Stimulated activated CD4-positive, alpha-beta T cell treated with anti-CD3 and anti-CD28 coated beads, TNF-alpha, amount 100 ng/mL, for 1 hour (primary cell): ENCODE results near the gene PADI3.

ENCODE experiments used
- DNase-seq, 3 donors: peaks; one replicate each; pipeline ENCODE4 v3.0.0-alpha.2; 2020; ENCODE audit warnings: low read depth in 3 of 3, low spot score in 1 of 3

PADI3 gene, protein sequence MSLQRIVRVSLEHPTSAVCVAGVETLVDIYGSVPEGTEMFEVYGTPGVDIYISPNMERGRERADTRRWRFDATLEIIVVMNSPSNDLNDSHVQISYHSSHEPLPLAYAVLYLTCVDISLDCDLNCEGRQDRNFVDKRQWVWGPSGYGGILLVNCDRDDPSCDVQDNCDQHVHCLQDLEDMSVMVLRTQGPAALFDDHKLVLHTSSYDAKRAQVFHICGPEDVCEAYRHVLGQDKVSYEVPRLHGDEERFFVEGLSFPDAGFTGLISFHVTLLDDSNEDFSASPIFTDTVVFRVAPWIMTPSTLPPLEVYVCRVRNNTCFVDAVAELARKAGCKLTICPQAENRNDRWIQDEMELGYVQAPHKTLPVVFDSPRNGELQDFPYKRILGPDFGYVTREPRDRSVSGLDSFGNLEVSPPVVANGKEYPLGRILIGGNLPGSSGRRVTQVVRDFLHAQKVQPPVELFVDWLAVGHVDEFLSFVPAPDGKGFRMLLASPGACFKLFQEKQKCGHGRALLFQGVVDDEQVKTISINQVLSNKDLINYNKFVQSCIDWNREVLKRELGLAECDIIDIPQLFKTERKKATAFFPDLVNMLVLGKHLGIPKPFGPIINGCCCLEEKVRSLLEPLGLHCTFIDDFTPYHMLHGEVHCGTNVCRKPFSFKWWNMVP

DNA sequence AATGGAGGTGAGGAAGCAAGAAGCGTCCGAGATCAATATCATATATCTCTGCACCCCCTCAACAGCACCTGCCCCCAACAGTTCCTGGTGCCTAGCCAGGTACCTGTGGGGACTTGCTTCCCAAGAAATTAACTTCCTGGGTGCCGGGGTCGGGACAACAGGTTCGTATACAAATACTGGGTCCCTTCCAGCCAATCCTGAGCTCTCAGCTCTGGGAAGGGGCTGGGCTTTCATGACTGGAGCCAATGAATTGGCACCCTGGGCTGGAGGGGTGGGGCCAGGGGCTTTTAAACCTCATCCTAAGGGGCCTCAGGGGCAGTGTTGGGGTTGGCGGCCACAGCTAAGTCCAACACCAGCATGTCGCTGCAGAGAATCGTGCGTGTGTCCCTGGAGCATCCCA lies at the start of gene PADI3:
TSS of gene PADI3 (plus strand) at position 318 of the 400 bp plus-strand sequence. CDS start at position 358, 40 bp downstream.
- DNase-seq: no peak

DNA sequence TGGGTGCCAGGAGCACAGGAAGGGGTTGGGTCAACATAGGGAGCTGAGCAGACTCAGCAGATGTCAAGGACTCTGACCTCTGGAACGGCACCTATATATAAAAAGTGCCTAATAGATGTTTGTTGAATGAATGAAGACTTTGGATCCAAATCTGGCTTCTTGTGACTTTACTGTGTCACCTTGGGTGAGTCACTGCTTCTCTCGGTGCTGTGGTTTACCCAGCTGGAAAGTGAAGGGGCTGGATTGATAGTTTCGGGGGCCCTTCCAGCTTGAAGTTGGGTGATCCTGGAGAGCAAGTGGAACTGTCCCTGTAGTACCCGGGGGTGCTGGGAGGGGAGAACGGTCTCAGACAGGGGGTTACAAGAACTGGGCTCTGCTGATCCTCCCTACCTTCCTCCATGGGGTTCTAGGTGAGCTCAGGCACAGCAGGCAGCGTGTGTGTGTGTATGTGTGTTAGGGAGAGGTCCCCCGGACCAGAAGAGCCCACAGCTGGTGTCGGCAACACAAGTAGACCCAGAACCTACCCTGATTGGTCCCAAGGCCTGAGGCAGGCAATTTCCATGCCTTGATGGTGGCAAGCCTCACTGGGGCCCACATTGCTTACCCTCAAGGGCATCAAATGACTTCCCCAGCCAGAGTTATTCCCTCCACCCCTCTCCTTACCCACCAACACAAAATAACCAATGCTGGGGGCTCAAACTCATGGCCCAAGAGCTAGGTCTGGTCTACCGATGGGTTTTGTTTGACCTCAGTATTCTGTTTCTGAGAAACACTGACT lies 49.4 kb upstream of the PADI3 start:
- DNase-seq: no peak

DNA sequence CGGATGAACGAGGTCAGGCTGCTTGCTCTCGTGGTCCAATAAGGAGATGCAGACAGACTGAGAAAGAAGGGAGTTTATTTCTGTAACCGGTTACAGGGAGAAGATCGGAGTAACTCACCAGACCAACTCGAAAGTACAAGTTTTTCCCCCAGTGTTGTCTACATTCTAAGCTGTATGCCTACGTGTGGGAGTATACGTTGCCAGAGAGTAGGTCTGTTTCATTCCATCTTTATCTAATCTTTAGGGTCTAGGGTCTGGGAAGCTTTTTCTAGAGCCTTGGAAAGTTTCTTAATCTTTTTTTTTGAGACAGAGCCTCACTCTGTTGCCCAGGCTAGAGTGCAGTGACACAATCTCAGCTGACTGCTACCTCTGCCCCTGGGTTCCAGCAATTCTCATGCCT lies 48.7 kb upstream of the PADI3 start:
- no peak for DNase-seq

DNA sequence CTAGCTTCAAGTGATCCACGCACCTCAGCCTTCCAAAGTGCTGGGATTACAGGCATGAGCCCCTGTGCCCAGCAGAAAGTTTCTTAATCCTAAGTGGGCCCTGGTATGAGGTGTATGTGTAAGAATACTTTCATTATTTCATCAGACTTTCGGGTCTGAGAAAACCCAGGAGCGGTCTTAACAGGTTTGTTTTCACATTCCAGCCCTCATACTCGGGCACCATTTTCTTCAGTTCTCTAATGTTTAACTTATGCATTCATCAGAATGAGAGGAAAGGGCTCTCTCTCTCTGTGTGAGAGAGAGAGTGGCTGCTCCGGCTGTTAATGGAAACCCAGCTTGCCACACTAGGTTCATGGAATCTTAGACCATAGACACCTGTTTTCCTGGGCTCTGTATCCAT lies 48.1 kb upstream of the PADI3 start:
- no peak for DNase-seq

DNA sequence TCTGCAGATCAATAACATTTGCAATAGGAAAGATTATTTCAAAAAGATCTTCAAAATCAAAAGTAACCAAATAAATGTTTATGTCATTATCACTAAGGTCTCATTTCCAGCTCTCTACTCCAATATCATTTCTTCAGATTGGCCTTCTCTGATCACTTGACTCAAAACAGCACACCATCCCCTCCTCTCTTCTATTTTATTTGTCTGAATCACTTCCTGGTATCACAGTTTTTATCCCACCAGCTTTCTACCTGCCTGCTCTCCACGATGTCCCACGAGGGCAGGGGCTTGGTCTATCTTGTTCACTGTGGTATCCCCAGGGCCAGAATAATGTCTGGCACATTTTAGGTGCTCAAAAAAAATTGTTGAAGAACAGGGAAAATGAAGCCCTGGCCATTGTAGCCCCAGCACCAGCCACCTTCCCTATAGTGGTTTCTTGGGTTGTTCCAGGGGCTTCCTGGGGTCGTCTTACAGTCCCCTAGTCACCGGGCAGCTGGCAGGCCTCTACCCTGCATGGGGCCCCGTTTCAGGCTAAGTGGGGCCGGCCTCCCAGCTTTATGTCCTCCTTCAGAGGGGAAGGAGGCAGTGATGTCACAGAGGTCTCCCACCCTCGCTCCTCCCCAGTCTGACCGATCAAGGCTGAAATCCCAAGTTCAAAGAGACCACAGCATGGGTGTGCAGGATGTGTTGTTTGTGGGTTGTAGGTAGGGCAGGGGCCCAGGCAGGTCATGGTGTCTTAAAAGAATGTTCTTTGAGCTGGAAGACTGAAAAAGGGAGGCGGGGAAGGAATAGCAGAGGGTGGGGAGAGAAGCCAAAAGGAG lies 47.5 kb upstream of the PADI3 start:
- no peak for DNase-seq

DNA sequence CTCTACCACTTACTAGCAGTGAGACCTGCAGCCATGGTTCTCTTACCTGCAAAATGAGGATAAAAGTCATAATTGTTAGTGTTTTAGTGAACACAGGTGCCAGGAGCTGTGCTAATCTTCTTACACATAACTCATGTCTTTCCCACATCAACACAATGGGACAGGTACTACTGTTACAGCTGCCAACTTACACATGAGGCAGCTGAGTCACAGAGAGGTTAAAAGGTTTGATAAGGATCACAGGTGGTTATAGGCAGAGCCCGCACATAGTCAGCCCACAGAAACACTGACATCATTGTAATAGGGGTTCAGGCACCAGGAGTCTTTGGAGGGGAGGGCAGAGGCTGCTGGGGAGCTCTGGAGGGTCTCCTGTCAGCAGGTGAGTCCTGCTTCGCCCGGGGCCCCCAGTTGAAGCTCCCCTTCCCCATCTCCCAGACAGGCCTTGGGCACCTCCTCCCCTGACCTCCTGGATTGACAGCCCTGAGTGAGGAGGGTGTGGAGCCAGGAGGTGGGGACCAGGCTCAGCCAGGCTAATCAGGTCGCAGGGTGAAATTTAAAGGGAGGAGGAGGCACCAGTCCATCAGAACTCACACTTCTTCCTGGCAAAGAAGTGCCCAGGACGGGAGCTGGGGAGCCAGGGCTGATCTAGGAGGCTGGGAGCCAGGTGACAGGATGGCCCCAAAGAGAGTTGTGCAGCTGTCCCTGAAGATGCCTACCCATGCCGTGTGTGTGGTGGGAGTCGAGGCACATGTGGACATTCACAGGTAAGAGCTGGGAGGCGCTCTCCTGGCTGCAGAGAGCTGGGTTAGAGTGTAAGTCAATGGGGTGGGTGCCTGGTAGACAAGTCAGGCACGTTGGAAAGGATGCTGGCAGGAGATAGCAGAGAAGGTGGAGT lies 44.1 kb upstream of the PADI3 start, which contains the start of gene PADI1:
TSS of gene PADI1 (plus strand) at position 583 of the 895 bp plus-strand sequence. CDS start at position 673, 90 bp downstream.
- no peak for DNase-seq

DNA sequence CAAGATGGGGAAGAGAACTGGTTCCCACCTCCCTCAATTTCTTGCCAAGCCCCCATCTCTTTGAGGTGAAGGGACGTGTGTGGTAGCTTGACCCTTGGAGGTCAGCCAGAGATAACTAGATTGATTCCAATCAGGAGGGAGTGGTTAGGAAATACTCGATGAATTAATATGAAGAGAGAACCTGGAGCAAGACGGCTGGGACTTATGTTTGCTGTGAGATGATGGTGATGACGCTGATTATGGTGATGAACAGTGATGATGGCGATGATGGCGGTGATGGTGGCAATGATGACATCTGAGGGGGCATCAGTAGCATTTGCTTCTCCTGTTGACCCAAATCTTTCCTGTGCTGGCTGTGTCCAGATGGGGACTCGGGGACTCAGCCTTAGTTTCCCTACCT lies 43.2 kb upstream of the PADI3 start:
- DNase-seq: no peak

DNA sequence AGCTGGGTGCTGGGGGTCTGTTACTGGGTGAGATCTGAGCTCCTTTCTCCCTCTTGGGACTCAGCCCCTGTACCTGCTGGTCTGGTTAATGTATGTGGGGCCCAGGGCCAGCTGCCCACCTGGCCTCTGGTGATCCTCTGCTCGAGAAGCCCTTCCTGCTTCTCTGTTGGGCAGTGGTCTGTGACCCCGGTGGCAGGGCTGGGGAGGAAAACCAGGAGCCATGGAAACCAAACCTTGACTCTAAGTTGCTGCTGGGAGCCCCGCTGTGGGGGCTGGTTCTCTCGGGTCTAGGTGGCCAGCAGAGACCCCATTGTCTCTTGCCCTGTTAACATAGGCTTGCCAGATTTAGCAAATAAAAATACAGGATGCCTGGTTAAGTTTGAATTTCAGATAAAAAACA lies 42.7 kb upstream of the PADI3 start:
- no peak for DNase-seq

DNA sequence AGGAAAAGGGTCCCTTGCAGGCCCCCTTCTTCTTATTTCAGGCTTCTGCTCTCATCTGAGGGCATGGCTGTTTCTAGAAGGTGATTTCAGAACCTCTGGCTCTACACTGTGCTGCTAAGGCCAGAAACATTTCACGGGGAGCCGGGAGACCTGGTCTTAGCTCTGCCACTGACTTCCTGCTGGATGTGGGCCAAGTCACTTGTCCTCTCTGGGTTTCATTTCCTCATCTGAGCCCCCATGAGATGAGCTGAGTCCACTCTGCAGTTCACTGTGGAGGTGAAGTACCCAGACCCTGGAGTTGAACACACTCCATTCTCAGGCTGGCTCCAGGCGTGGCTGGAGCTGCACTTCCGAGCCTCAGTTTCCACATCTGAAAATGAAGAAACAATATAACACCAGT lies 41.9 kb upstream of the PADI3 start:
- no peak for DNase-seq

DNA sequence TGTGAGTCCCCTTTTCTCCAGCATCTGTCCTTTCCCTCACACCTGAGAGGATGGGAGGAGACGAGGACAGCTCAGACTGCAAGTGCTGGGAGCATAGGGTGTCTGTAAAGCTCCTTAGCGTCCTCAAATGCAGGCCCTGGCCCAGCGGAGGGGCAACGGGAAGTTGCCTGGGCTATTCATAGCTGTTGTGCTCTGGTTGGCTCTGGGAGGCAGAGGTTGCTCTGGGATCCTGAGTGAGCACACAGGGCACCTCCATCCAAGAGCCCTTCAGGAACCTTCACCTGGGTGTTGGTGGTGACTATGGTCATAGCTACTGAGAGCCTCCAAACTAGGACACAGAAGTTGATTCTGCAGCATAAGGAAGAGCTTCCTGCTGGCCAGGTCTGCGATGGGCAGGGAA lies 41.4 kb upstream of the PADI3 start:
- DNase-seq: no peak

DNA sequence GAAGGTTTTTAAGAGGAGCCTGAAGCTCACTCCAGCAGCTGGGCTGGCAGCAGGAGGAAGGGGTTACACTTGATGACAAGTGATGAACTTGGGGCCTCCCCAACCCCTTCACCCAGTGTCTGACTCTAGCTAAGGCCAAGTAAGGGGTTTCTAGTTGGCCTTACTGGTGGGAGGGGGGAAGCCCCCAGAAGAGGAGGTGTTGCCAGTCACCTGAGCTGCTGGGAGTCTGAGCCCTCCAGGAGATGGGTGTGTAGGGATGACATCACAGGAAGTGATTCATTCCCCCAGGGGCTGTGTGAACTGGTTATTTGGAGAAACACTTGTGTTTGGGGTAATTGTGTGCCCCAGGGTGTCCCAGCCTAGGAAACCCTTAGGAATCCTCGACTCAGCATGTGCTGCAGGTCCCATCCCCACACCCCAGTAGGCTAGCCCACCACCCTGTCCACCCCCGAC lies 40.9 kb upstream of the PADI3 start:
- peak in 1 of 3 donors; percentile 22 for DNase-seq

DNA sequence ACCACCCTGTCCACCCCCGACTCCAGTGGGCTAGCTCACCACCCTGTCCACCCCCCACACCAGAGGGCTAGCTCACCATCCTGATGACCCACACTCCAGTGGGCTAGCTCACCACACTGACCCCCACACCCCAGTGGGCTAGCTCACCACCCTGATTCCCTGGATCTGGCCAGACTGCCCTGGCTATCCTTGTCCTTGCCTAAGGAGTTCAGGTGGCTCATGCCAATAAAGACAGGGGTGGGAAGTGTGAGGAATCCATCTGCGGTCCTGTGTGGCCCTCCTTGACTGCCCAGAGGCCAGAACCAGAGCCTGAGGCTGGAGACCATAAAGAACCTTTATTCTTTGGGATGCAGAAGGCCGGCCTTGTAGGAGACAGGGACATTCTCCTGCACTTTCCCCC lies 40.4 kb upstream of the PADI3 start:
- DNase-seq: no peak

DNA sequence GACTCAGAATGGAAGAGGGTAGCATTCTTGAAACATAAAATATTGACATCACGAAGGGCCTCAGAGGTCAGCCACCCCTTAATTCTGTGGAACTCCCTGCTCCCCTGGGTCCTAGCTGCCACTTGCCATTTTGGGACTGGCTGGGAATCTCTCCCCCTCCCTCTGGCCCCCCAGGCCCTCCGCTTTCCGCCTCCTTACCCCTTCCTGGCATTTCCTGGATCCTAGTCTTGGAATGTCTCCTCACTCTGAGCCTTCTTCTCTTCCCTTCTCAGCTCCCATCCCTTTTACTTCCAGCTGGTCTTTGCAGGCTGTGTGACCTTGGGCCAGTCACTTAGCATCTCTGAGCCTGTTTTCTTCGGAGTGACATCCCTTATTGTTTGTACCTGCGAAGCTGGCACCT lies 39.5 kb upstream of the PADI3 start:
- DNase-seq: no peak

DNA sequence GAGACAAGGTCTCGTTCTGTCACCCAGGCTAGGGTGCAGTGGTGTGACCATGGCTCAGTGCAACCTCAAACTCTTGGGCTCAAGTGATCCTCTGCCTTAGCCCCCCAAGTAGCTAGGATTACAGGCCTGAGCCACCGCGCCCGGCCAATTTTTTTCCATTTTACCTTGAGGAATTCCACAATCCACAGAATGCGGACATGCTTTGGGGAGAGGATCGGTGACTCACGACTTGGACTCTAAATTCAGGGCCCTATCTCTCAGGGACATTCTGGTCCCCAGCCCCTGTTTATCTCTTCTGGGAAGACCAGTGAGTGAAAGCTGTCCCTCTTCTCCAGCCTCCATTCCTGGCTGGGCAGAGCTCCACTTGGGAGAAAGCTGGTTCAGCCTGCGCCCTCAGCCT lies 38.7 kb upstream of the PADI3 start:
- no peak for DNase-seq

DNA sequence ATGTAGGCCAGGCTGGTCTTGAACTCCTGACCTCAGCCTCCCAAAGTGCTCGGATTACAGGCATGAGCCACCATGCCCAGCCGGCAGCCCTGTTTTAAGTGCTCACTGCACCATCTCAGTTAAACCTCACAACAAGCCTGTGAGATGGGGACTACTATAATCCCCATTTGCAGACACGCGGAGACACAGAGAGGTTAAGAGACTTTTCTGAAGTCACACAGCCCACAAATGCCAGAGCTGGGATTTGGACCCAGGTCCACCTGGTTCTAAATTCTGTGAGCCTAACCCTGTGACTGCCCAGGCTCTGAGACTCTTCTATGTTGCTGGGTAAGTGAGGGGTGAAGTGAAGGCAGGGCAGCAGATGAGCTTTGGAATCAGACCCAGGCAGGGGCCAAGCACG lies 37.5 kb upstream of the PADI3 start:
- DNase-seq: no peak

DNA sequence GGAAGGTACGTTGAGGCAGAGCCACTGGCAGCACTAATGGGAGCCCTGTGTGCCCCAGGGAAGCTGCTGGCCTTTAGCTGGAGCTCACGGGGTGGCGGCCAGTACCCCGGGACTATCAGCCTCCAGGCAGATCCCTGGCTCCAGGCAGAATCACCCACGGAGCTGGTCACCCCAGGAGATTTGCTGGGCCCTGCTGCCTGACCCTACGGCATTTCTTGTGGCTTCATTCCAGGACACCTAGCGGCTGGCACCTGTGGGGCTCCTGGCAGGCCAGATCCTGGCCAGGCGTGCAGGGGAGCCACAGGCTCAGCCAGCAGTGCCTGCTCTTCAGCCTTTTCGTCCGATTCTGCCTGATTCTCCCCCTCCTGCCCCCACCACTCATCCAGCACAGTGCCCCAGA lies 36.9 kb upstream of the PADI3 start:
- DNase-seq: no peak

DNA sequence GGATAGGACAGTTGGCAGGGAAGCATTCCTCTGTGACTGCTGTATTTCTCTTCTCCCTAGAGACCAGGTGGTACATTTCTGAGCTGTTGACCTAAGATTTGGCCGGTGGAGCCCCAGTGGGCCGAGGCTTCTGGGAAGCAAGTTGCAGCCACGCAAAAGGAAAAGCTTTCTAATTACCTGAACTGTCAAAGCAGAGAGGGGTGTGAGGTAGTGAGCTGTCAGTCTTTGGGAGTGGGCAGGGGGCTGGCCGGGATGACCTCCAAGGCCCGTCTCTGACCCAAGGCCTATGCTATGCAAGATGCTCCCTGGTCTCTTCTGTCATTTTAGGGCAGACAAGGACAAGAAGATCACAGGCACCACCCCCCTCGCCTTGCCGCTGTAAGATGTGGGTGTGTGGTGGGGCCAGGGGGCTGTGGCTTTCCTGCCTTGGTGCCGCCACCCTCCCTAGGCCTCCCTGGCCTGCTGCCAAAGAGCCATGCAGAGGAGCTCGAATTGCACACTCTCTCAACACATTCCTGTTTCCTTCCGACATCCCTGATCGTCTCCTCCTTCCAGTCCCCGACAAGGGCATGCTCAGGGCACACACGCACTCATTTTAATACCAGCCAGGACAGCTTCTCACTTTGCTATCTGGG lies 36.3 kb upstream of the PADI3 start:
- peak; percentile 11 to 37 (median 32) for DNase-seq

DNA sequence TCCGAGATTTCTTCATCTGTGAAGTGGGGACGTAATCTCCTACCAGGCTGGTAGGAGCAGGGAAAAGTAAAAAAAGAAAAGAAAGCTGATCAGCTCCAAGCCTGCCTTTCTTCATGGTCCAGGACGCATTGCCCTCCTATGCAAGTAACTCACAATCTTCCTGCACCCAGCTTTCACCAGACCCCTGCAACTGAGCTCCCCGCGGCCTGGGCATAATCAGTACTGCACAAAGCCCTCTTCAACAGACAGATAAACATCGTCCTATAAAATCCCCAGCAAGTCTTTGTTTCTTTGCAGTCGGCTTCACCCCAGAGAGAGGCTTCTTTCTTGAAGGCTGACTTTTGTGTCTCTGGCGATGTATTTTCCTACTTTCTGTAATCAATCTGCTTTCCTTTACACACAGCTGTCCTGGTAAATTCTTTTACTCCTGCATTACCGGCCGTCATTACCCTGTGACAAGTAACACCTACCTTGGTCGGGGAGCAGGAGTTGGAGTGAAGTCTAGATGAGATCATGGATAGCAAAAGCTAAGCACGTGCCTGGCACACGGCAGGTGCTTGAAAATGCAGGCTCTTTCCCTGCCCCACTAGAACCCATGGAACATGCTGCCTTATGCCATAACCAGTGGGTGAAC lies 35.6 kb upstream of the PADI3 start:
- no peak for DNase-seq

DNA sequence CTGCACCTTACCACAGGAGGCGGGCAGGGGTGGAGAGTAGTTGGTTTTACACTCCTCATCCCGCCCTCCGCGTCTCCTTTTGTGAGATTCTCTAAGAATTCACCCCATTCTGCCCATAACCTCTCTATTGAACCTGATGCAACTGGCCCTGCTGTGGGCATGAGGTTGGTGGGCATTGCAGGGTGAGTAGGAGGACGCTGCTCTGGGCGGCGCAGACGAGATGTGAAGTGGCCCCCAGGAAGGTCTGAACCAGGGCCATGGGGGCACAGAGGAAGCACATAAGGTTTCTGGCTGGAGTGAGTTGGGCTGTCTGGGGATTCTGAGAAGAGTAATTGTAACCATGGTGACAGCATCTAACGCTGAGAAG lies 35.1 kb upstream of the PADI3 start:
- DNase-seq: no peak
